HepG2 (cell line): ENCODE data around the gene TXNL4A. TPM values are rescaled to one million over a fixed set of nuclear protein-coding genes. Genes with fewer than 3 reads are reported as not detected.

Experiments
- ARID2 ChIP-seq: sonication (generic); formaldehyde crosslinking; IDR thresholded peaks from 2 replicates; pipeline ENCODE4 v1.8.1; 2022; ENCODE audit warnings: mild to moderate bottlenecking, missing genetic modification reagents, borderline replicate concordance
- DMAP1 ChIP-seq: IDR thresholded peaks from 2 replicates; pipeline ENCODE4 v1.6.1; 2016
- ETS1 ChIP-seq: sonication (generic); formaldehyde crosslinking; IDR thresholded peaks from 2 replicates; pipeline ENCODE4 v1.4.0; 2020; ENCODE audit warnings: missing genetic modification reagents
- FLYWCH1 ChIP-seq: sonication (generic); formaldehyde crosslinking; IDR thresholded peaks from 2 replicates; pipeline ENCODE4 v1.8.1; 2023; ENCODE audit warnings: mild to moderate bottlenecking, missing genetic modification reagents
- FOXM1 ChIP-seq: sonication (generic); formaldehyde crosslinking; IDR thresholded peaks from 2 replicates; pipeline ENCODE4 v1.5.0; 2020; ENCODE audit warnings: missing genetic modification reagents
- GTF3A ChIP-seq: sonication (generic); formaldehyde crosslinking; conservative IDR thresholded peaks from 2 replicates; pipeline ENCODE4 v1.4.0; 2020; ENCODE audit warnings: mild to moderate bottlenecking, missing genetic modification reagents
- HMGXB4 ChIP-seq, 2 experiments: sonication (generic) in 1 of 2; formaldehyde crosslinking in 1 of 2; IDR thresholded peaks; 2 replicates each; pipeline versions ENCODE4 v1.4.0 to v1.6.1; 2018 to 2020; ENCODE audit warnings: missing genetic modification reagents in 2 of 2, borderline replicate concordance in 1 of 2, low read depth in 1 of 2, mild to moderate bottlenecking in 1 of 2, missing biosample characterization in 1 of 2
- HOXD1 ChIP-seq: sonication (generic); formaldehyde crosslinking; IDR thresholded peaks from 2 replicates; pipeline ENCODE4 v1.5.0; 2020; ENCODE audit warnings: missing genetic modification reagents
- MXI1 ChIP-seq: IDR thresholded peaks from 3 replicates; pipeline ENCODE4 v1.6.1; 2012; ENCODE audit warnings: low read depth, low read length, inconsistent platforms, borderline replicate concordance
- SP2 ChIP-seq: sonication (generic); formaldehyde crosslinking; IDR thresholded peaks from 2 replicates; pipeline ENCODE4 v1.5.1; 2020; ENCODE audit warnings: mild to moderate bottlenecking, missing genetic modification reagents
- ZBTB7B ChIP-seq: sonication (generic); formaldehyde crosslinking; IDR thresholded peaks from 2 replicates; pipeline ENCODE4 v1.4.0; 2020; ENCODE audit warnings: missing genetic modification reagents
- ZFP1 ChIP-seq: IDR thresholded peaks from 2 replicates; pipeline ENCODE4 v1.6.1; 2016
- ZNF629 ChIP-seq: sonication (generic); formaldehyde crosslinking; conservative IDR thresholded peaks from 2 replicates; pipeline ENCODE4 v1.5.0; 2020; ENCODE audit warnings: missing genetic modification reagents
- ZNF660 ChIP-seq: sonication (generic); formaldehyde crosslinking; IDR thresholded peaks from 2 replicates; pipeline ENCODE4 v1.5.1; 2020; ENCODE audit warnings: mild to moderate bottlenecking, low read depth, missing genetic modification reagents, borderline replicate concordance
- ZNF770 ChIP-seq: sonication (generic); formaldehyde crosslinking; IDR thresholded peaks from 2 replicates; pipeline ENCODE4 v1.5.0; 2020; ENCODE audit warnings: mild to moderate bottlenecking, missing genetic modification reagents
- polyA plus RNA-seq, 8 experiments: library from polyadenylated mRNA; depleted of rRNA in 3 of 8; stranded (reverse) in 7 of 8; unstranded in 1 of 8; fragments of >200 nt; fragmentation: Illumina TruSeq in 4 of 8; extraction: Trizol in 4 of 8; gene quantifications; 2 replicates each; pipeline versions ENCODE4 v1.2.1 to v1.2.3, GENCODE V29; 2011 to 2016; ENCODE audit warnings: low read depth in 4 of 8, missing spikeins in 1 of 8, mixed read lengths in 1 of 8; ENCODE audit not compliant: insufficient read depth in 1 of 8
- total RNA-seq, 5 experiments: library from RNA; depleted of rRNA; stranded (reverse); fragments of >200 nt; fragmentation: Illumina TruSeq; extraction: Trizol; gene quantifications; 2 replicates each; pipeline ENCODE4 v1.2.3, GENCODE V29; 2016; ENCODE audit warnings: low read depth in 1 of 5
- TF ChIP-seq, protein P1 (sequence below): sonication (generic); formaldehyde crosslinking; IDR thresholded peaks from 2 replicates; pipeline ENCODE4 v1.4.0; 2020; ENCODE audit warnings: mild to moderate bottlenecking, missing genetic modification reagents
- TF ChIP-seq, protein P2 (sequence below): fragments of 450-650 bp; IDR thresholded peaks from 2 replicates; pipeline ENCODE4 v1.6.1; 2017; ENCODE audit warnings: mild to moderate bottlenecking
- TF ChIP-seq, protein P3 (sequence below): sonication (generic); formaldehyde crosslinking; IDR thresholded peaks from 2 replicates; pipeline ENCODE4 v1.9.0; 2021; ENCODE audit warnings: missing genetic modification reagents, mild to moderate bottlenecking, borderline replicate concordance

Gene TXNL4A
- total and polyA plus RNA-seq, 2 of the 13 experiments (the other 11 are each of a cell fraction or from before 2014, with no cell fraction given): 172 to 202 TPM

GRCh38 chr18:80033181-80034067 is 45.1 kb upstream of the TXNL4A start (continued):
- TF ChIP-seq FLYWCH1 (CRISPR knock-in tag): no peak
- no peak for TF ChIP-seq HOXD1 (CRISPR knock-in tag)
- TF ChIP-seq ETS1 (CRISPR knock-in tag): no peak
- peak; percentile 69; the same call in 1 of the 3 replicates for TF ChIP-seq MXI1
- TF ChIP-seq ZFP1: 0 out of 2 replicates have a peak, but pooled peaks have one; percentile 12
- TF ChIP-seq, protein P1, sequence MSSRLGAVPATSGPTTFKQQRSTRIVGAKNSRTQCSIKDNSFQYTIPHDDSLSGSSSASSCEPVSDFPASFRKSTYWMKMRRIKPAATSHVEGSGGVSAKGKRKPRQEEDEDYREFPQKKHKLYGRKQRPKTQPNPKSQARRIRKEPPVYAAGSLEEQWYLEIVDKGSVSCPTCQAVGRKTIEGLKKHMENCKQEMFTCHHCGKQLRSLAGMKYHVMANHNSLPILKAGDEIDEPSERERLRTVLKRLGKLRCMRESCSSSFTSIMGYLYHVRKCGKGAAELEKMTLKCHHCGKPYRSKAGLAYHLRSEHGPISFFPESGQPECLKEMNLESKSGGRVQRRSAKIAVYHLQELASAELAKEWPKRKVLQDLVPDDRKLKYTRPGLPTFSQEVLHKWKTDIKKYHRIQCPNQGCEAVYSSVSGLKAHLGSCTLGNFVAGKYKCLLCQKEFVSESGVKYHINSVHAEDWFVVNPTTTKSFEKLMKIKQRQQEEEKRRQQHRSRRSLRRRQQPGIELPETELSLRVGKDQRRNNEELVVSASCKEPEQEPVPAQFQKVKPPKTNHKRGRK (CRISPR knock-in tag): no peak
- no peak for TF ChIP-seq FOXM1 (CRISPR knock-in tag)
- TF ChIP-seq ZBTB7B (CRISPR knock-in tag): peak; percentile 58; the same call in 1 of the 2 replicates
- TF ChIP-seq, protein P2, sequence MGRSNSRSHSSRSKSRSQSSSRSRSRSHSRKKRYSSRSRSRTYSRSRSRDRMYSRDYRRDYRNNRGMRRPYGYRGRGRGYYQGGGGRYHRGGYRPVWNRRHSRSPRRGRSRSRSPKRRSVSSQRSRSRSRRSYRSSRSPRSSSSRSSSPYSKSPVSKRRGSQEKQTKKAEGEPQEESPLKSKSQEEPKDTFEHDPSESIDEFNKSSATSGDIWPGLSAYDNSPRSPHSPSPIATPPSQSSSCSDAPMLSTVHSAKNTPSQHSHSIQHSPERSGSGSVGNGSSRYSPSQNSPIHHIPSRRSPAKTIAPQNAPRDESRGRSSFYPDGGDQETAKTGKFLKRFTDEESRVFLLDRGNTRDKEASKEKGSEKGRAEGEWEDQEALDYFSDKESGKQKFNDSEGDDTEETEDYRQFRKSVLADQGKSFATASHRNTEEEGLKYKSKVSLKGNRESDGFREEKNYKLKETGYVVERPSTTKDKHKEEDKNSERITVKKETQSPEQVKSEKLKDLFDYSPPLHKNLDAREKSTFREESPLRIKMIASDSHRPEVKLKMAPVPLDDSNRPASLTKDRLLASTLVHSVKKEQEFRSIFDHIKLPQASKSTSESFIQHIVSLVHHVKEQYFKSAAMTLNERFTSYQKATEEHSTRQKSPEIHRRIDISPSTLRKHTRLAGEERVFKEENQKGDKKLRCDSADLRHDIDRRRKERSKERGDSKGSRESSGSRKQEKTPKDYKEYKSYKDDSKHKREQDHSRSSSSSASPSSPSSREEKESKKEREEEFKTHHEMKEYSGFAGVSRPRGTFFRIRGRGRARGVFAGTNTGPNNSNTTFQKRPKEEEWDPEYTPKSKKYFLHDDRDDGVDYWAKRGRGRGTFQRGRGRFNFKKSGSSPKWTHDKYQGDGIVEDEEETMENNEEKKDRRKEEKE: no peak
- TF ChIP-seq ZNF629 (CRISPR knock-in tag): no peak
- TF ChIP-seq ZNF660 (CRISPR knock-in tag): no peak
- TF ChIP-seq, protein P3, sequence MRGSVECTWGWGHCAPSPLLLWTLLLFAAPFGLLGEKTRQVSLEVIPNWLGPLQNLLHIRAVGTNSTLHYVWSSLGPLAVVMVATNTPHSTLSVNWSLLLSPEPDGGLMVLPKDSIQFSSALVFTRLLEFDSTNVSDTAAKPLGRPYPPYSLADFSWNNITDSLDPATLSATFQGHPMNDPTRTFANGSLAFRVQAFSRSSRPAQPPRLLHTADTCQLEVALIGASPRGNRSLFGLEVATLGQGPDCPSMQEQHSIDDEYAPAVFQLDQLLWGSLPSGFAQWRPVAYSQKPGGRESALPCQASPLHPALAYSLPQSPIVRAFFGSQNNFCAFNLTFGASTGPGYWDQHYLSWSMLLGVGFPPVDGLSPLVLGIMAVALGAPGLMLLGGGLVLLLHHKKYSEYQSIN (CRISPR knock-in tag): no peak
- TF ChIP-seq DMAP1 (CRISPR knock-in tag): peak; percentile 57; the same call in 1 of the 2 replicates
- no peak for TF ChIP-seq ZNF770 (CRISPR knock-in tag)
- TF ChIP-seq SP2 (CRISPR knock-in tag): peak; percentile 61
- no peak for TF ChIP-seq ARID2 (CRISPR knock-in tag)
- no peak for TF ChIP-seq HMGXB4 (CRISPR knock-in tag; IDR thresholded peaks at IDR 0.05; ENCODE audit: borderline replicate concordance in 1 of 2, low read depth in 1 of 2)
- TF ChIP-seq GTF3A (CRISPR knock-in tag): no peak
